Heart left ventricle (tissue), 16 donors: ENCODE data around the gene F12. TPM values are rescaled to one million over a fixed set of nuclear protein-coding genes. Genes with fewer than 3 reads are reported as not detected.

ENCODE experiments used
- ATAC-seq, 4 donors: fragments of 200-7000 bp; cut with Tn5 transposase; one replicate each; pipeline ENCODE4 v1.9.1; 2020 to 2022; ENCODE audit warnings: moderate library complexity in 4 of 4, mild to moderate bottlenecking in 3 of 4, moderate number of reproducible peaks in 1 of 4
- DNase-seq, 5 donors: peaks; one replicate each; pipeline ENCODE4 v3.0.0-alpha.2; 2020
- H3K27ac ChIP-seq, 12 donors: fragments of 200-600 bp; sonication (generic) in 4 of 12; one replicate each; pipeline versions ENCODE4 v1.5.0 to v1.8.0; 2016 to 2022; ENCODE audit warnings: mild to moderate bottlenecking in 2 of 12
- H3K27me3 ChIP-seq, 9 donors: fragments of 200-600 bp; sonication (generic) in 2 of 9; one replicate each; pipeline versions ENCODE4 v1.5.1 to v1.8.0; 2016 to 2022; ENCODE audit warnings: mild to moderate bottlenecking in 3 of 9
- H3K36me3 ChIP-seq, 9 donors: fragments of 200-600 bp; sonication (generic) in 2 of 9; one replicate each; pipeline versions ENCODE4 v1.5.0 to v1.8.0; 2018 to 2022; ENCODE audit warnings: mild to moderate bottlenecking in 2 of 9
- H3K4me1 ChIP-seq, 12 donors: fragments of 200-600 bp; sonication (generic) in 4 of 12; one replicate each; pipeline versions ENCODE4 v1.5.0 to v1.8.0; 2016 to 2022; ENCODE audit warnings: mild to moderate bottlenecking in 3 of 12
- H3K4me3 ChIP-seq, 12 donors: fragments of 200-600 bp; sonication (generic) in 4 of 12; one replicate each; pipeline versions ENCODE4 v1.5.0 to v1.8.0; 2017 to 2022; ENCODE audit warnings: mild to moderate bottlenecking in 9 of 12, moderate library complexity in 4 of 12
- H3K9me3 ChIP-seq, 12 donors: fragments of 200-600 bp; sonication (generic) in 4 of 12; one replicate each; pipeline versions ENCODE4 v1.5.0 to v1.8.0; 2016 to 2022; ENCODE audit warnings: mild to moderate bottlenecking in 1 of 12
- CTCF ChIP-seq, 12 donors: fragments of 200-600 bp; sonication (generic) in 4 of 12; IDR thresholded peaks; one replicate each; pipeline versions ENCODE4 v1.5.0 to v1.8.0; 2018 to 2022; ENCODE audit warnings: antibody characterized with exemption in 12 of 12, mild to moderate bottlenecking in 5 of 12
- POLR2A ChIP-seq, 2 donors: fragments of 450-650 bp; IDR thresholded peaks; one replicate each; pipeline ENCODE4 v1.6.1; 2017; ENCODE audit warnings: antibody characterized with exemption in 2 of 2, mild to moderate bottlenecking in 2 of 2, moderate library complexity in 2 of 2
- WGBS, 4 donors: extraction: QIAGEN DNeasy Blood & Tissue Kit in 2 of 4; methylation state at CpG; one replicate each; pipeline versions ENCODE4 v1.1.5 to v1.1.7; 2013 to 2018; 5-methylcytosine and 5-hydroxymethylcytosine counted together
- intact Hi-C, 10 donors: fragments of 100-400 bp; cut with DNase I; formaldehyde crosslinking; loops; one replicate each; pipeline versions ENCODE4 v1.11.1 to v1.14.2; 2022
- polyA plus RNA-seq, 2 donors: library from polyadenylated mRNA; stranded (reverse); fragments of 200-250 nt; gene quantifications; one replicate each; pipeline ENCODE4 v1.2.3, GENCODE V29; 2013
- total RNA-seq, 9 donors: library from RNA; depleted of rRNA in 2 of 9; stranded (reverse); fragments of >200 nt in 2 of 9; fragmentation: NEBNext Ultra II Directional in 3 of 9; extraction: Animal tissue kit (Norgen Biotek cat#: 25700) in 3 of 9; gene quantifications; one replicate each; pipeline versions ENCODE4 v1.1.0 to v1.2.4, GENCODE V29; 2016 to 2023
- donor health status: ischemic (EF 13 %, LVEDD 7.1; RV severe dilation, severe dysfunction).
- donor health status: healthy with polysubstance abuse.
- donor health status: DM: no; HTN: yes; CAD: no.
- donor health status: DM: no; HTN: no; CAD: no.
- donor health status: ischemic (EF 25% LVEDD 6.9; RV normal size, moderate dysfunction).
- donor health status: ischemic (EF 25% LVEDD 5.7; RV mildly dilated, moderate dysfunction).
- donor health status: healthy.
- donor health status: DM: yes; HTN: yes; CAD: no.
- donor health status: ischemic (EF 35%, LVEDD 5.7; RV mildly dilated, moderate dysfunction).
- donor health status: nonischemic (EF 11% LVEDD 7.7; RV severe dilation, severe dysfunction).
- donor health status: DM: yes; HTN: yes; CAD: no.
- donor health status: PGD.
- donor health status: ischemic (EF 29% LVEDD 5.4; RV normal size, mild dysfunction).
- donor health status: nonischemic (EF 23%, LVEDD 6.1; RV moderate dilation, normal function).

F12 gene
- total and polyA plus RNA-seq, 11 donors: 0.29 to 0.56 TPM; not detected in 9

GRCh38 chr5:177367323-177367848 lies 42.0 kb downstream of the F12 start:
- peaks cover 0 to 83% (median 35%) of the 10 kb centered on the region in 12 donors for H3K4me1 ChIP-seq
- WGBS, 4 donors: 14 to 25% (median 20%) methylated on average over 15 to 46 of the region's 46 CpGs
- ATAC-seq (peak in 2 of 4 donors; percentile 2 to 5), DNase-seq (no peak)
- H3K4me3 ChIP-seq: peak overlapping the region; percentile 9 to 71 (median 58)
- no peaks in the 10 kb centered on the region for H3K9me3 ChIP-seq
- peak in 1 of 12 donors; percentile 26 for TF ChIP-seq CTCF (IDR thresholded peaks at IDR 0.05)
- no peak for TF ChIP-seq POLR2A (IDR thresholded peaks at IDR 0.05)
- intact Hi-C loops: loop anchor here in 1 of 10 donors (10.0 kb wide), 1 partner anchor 53 kb away; the partner anchor contains the start of gene MXD3
- H3K36me3 ChIP-seq: peaks cover 0 to 17% (median 0%) of the 10 kb centered on the region in 9 donors
- H3K27me3 ChIP-seq: no peaks in the 10 kb centered on the region
- H3K27ac ChIP-seq: peak overlapping the region in 11 of 12 donors; percentile 34 to 93 (median 79)

- no peak for TF ChIP-seq CTCF (IDR thresholded peaks at IDR 0.05)
- peak in 1 of 2 donors; percentile 25 for TF ChIP-seq POLR2A (IDR thresholded peaks at IDR 0.05)
- Histone ChIP-seq H3K27ac (peak overlapping the region; percentile 67 to 93 (median 82)), H3K4me1 (peaks cover 0 to 83% (median 35%) of the 10 kb centered on the region in 12 donors), H3K9me3 (no peaks in the 10 kb centered on the region), H3K4me3 (peak overlapping the region; percentile 9 to 71 (median 58)), H3K27me3 (no peaks in the 10 kb centered on the region), H3K36me3 (peaks cover 0 to 17% (median 0%) of the 10 kb centered on the region in 9 donors)
- intact Hi-C loops: loop anchor here in 1 of 10 donors (10.0 kb wide), 1 partner anchor 52 kb away; the partner anchor contains the start of gene MXD3
- WGBS, 4 donors: 14 to 26% (median 19%) methylated on average over 30 to 36 of the region's 36 CpGs
- ATAC-seq: peak; percentile 87 to 91 (median 88)
- DNase-seq: peak; percentile 90 to 92 (median 91)
These were observed 42.6 kb downstream of the F12 start for GRCh38 chr5:177366528-177367322.

GRCh38 chr5:177365845-177366527 lies 43.4 kb downstream of the F12 start:
- TF ChIP-seq CTCF (IDR thresholded peaks at IDR 0.05): no peak
- TF ChIP-seq POLR2A (IDR thresholded peaks at IDR 0.05): no peak

More at GRCh38 chr5:177365845-177366527, 43.4 kb downstream of the F12 start:
- Histone ChIP-seq H3K4me1 (peaks cover 0 to 83% (median 35%) of the 10 kb centered on the region in 12 donors), H3K4me3 (peak overlapping the region in 3 of 12 donors; percentile 65 to 71 (median 65)), H3K27me3 (no peaks in the 10 kb centered on the region), H3K9me3 (no peaks in the 10 kb centered on the region), H3K36me3 (peaks cover 0 to 17% (median 0%) of the 10 kb centered on the region in 9 donors), H3K27ac (peak overlapping the region in 10 of 12 donors; percentile 67 to 93 (median 82))
- ATAC-seq: no peak
- DNase-seq: peak in 1 of 5 donors; percentile 52
- intact Hi-C loops: loop anchor here in 1 of 10 donors (10.0 kb wide), 1 partner anchor 51 kb away; the partner anchor contains the start of gene MXD3
- 71 to 83% (median 82%) methylated on average over 9 to 14 of the region's 14 CpGs for WGBS, 4 donors
